GM18505 (cell line): ENCODE data around the gene JAK2.

ENCODE experiments used
- ATAC-seq: cut with Tn5 transposase; IDR thresholded peaks from one replicate; pipeline ENCODE4 v1.9.1; 2021; ENCODE audit not compliant: unreplicated experiment
- POLR2A ChIP-seq: IDR thresholded peaks from 4 replicates; pipeline ENCODE4 v1.6.1; 2011; ENCODE audit warnings: borderline replicate concordance; ENCODE audit not compliant: insufficient read depth, insufficient read length; ENCODE audit errors: extremely low read depth

The JAK2 gene

DNA sequence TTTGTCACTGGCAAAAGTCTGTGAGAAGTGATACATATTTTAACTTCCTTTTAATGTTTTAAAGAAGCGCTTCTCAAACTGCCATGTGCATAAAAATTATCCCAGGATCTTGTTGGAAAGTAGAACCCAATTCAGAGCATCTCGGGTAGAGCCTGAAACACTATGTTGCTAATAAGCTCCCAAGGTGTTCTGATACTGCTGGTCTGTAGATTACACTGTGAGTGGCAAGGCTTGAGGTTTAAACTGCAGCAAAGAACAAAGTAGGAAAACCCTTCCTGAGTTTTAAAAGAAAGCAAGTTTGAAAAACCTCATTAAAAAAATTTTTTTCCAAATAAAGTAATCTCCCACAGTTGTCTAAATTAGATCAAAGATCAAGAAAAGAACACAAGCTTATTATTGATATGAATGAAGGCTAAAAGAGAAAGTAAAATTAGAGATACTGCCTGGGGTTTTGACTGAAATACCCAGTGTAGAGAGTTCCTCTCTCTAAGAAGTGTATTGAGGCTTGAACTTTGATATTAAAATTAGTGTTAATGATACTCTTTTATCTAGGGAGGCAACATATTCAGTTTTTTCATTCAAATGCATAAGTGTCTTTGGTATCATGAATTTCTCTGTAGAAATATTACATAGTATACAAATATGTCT is 19.8 kb upstream of the JAK2 start:
- TF ChIP-seq POLR2A = no peak
- no peak for ATAC-seq

DNA sequence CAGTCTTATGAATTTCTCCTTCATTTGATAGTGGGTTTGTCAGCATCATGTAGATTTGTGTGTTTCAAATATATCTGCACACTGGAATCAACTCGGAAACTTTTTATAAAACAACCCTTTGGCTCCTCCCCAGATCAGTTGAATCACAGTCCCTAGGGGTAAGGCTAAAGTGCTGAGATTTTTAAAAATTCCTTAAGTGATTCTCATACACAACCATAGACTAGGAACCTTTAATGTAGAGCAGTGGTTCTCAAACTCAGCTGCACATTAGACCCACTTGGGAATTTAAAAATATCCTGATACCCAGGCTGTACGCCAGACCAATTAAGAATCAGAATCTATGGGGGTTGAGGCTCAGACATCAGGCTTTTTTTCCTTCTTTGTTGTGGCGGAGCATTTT is 17.5 kb upstream of the JAK2 start:
- TF ChIP-seq POLR2A = no peak
- no peak for ATAC-seq

DNA sequence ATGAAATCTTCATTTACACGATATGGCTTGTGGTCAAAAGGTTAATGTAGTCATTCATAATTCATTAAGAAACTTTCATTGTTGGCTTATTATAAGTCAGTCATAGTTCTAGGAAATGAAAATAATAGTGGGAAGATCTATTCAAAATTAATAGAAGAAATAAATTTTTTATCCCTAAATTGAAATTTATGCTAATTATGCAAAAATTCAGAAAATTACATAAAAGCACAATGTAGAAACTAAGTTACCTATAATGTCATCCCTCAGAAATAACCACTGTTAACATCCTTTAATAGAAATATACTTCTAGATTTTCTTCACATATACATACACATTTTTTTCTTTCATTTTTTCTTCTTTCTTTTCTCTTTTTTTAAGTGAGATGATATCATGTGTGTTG is 15.9 kb upstream of the JAK2 start:
- ATAC-seq = no peak
- no peak for TF ChIP-seq POLR2A

DNA sequence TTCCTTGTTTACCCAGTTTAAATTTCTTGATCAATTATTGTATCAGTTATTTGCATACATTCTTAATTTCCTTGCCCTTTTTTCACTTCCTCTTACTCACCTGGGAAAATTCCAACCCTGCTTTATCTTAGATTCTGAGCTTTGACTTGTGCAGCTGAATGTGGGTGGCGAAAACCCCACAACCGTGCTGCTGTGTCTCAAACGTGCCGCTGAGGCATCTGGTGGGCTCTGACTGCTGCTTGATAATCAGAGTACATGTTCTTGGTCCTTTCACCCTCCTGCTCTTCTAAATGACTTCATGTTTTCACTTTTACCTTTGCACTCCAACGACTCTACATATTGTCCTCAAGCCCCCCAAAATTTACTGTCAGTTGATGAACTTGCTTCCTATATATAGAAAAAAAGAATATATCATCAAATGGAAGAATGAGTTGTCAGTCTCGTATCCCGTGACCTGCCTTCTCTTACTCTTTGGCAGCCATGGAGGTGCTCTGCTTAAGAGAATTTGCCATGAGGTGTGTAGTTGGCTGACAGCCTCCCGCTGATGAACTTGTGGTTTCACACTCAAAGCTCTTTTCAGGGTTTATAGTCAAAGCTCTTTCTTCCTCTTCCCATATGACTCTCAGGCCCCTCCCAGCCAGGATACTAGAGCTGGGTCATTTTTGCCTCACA is 14.0 kb upstream of the JAK2 start:
- ATAC-seq = peak; percentile 91
- TF ChIP-seq POLR2A = peak; percentile 48

DNA sequence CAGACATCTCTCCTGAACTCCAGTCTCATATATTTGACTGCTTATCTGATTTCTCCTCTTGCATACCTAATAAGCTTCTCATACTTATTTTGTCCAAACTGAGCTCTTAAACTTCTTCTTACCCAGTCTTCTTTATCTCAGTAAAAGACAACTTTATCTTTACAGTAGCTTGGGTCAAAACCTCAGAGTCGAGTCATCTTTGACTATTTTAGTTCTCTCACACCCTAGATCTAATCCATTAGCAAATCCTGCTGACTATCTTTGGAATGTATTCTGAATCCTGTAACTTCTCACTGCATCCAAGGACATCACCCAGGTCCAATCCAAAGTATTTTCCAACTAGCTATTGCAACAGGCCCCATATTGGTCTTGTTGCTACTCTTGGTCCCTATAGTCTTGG is 11.8 kb upstream of the JAK2 start:
- no peak for TF ChIP-seq POLR2A
- no peak for ATAC-seq

DNA sequence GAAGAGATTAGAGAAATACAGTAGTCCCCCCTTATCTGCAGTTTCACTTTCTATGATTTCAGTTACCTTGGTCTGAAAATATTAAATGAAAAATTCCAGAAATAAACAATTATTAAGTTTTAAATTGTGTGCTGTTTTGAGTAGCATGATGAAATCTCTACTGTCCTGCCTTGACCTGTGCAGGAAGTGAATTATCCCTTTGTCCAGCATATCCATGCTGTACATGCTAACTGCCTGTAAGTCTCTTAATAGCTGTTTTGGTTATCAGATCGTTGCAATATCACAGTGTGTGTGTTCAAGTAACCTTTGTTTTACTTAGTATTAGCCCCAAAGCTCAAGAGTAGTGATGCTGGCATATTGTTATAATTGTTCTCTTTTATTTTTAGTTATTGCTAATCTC is 11.2 kb upstream of the JAK2 start:
- no peak for ATAC-seq
- no peak for TF ChIP-seq POLR2A

DNA sequence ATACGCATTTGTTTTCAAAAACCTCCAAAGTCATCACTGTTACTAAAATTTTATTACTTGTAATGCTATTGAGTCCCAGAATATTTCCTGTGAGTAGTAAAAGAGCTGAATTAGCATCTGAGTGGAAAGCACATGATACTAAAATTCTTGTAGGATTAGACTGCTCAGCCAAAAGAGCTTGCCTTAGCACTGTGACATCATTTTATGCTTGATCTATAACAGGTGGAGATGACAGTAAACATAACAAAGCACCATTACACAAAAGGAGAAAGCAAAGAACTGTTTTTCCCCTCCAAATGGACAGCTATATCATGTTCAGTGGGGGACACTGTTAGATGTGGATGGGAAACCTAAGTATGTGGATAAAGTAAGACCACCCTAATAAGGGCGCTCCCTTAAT is 5.8 kb upstream of the JAK2 start:
- no peak for TF ChIP-seq POLR2A
- ATAC-seq = no peak

DNA sequence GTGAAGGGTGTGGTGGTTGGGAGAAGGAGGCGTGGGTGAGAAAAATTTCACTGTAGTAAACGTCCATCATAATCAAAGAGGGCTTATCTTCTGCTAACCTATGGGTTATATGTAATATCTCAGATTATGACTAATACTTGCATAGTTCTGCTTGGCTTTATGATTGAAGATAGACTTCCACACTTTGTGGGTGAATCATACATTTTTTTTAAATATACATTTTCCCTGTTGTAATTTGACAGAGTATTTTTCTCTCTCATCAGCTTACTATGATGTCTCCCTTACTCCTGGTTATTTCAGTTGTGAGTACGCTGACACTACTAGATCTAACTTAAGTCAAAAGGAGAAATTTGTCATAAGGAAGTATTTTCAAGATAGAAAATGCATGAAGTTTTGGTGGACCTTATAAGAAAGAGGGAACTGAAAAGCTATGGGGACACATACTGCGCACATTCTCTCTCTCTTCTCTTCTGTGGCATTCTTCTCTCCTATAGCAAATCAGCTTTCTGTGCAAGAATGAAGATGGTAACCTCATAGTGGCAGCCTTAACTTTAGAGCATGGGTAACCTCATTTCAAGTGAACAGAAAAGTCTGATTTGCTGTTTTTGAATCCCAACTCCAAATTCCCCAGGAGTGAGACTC is 4.9 kb upstream of the JAK2 start:
- no peak for TF ChIP-seq POLR2A
- ATAC-seq = no peak

DNA sequence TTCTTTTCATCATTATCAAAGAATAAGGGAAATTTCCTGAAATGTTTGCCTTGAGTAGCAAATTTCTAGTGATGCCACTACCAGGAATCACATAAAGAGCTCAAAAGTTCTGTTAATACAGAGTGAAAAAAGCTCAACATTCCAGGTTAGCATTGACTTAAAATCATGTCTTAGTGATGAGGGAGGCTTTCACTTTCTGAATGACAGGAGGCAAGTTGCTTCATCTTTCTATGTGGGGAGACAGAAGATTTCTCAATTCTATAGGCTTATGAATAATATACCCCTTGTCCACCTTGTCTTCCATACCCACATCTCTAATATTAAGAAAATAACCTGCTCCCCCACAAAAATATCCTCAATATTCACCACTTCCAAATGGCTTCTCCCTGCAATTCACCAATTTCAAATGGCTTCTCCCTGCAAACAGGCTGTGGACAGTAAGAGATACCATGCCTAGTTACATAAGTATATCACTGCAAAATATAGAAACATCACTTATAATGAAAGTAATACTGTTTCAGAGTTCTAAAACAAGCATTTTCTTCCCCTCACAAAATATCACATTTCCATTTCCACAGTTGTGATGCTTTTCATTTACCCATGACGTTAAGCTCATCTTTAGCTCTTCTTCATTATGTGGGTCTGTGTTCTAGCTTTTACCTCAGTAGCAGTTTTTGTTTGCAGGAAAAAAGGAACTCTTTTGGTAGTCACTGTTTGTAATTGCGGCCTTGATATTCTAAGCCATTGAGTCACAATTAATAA is 2.2 kb upstream of the JAK2 start:
- no peak for TF ChIP-seq POLR2A
- no peak for ATAC-seq

DNA sequence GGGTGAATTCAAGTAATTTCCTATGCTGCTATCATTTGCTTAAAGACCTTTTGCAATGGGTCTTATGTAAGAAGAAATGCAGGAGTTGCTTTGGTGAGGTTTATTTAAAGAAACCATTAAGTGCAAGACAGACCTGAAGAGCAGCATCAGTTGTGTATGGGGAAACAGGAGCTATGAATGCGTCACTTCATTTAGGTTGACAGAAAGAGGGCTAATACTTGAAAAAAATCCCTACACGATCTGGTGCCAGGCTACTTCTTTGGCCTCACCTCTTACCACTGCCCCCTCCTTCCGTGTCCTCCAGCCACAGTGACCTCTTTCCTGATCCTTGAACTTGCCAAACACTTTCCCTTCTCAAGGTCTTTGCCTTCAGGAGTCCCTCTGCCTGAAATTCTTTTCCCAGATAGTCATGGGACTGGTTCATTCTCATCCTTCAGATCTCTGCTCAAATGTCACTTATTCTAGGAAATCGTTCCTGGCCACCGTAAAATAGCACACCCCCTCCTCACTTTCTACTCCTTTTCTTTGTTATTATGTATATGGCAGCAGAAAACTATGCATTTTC is 1.4 kb upstream of the JAK2 start:
- no peak for ATAC-seq
- TF ChIP-seq POLR2A = peak; percentile 35

DNA sequence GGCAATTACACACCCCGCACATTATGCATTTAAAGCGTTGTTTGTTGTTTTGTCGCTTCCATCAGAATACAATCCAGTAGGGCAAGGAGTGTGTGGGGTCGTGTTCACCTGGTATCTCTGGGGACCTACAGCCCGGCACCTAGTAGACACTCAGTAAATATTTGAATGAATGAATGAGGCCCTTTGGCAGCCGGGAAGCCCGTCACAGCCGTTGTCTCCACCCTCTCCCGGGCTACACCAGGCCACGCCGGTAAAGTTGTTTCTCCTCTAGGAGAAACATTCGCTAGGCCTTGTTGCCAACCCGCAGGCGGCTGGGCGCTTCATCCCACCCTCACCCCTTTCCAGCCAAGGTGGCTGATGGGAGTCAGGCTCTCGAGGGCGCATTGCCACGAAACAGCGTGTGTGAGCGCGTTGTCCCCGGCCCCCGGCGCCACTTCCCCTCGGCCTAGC is 876 bp upstream of the JAK2 start:
- ATAC-seq = peak; percentile 0
- no peak for TF ChIP-seq POLR2A

DNA sequence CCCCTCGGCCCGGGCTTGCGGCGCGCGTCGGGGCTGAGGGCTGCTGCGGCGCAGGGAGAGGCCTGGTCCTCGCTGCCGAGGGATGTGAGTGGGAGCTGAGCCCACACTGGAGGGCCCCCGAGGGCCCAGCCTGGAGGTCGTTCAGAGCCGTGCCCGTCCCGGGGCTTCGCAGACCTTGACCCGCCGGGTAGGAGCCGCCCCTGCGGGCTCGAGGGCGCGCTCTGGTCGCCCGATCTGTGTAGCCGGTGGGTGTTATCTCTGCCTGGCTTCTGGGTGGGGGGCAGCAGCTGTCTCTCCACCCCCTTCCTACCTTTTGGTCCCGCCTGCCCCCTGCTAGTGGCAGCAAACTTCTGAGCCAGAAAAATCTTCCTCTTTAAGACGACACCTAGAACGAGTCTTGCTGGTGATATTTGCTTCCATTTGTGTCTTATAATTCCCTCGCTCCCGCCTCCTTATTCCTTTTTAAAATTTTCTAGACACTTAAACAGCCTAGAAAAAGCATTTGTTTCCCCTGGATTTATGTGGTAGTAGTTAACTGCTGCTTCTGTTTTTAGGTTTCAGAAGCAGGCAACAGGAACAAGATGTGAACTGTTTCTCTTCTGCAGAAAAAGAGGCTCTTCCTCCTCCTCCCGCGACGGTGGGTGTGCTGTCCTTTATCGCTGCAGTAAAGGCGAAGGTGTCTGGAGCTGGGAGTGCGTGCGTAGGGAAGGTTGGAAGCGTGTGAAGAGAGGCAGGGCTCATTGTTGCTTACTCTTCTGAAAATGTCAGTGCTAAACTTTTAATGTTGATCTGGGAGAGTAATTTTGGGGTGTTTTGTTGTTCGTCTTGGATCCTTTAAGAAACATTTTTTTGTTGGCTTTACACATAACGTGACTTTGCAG is 554 bp downstream of the JAK2 start:
- no peak for TF ChIP-seq POLR2A
- ATAC-seq = no peak
